ENCODE measurements around the gene KCNQ1. TPM values are rescaled to one million over a fixed set of nuclear protein-coding genes. Genes with fewer than 3 reads are reported as not detected.
A peak's percentile ranks its signal among the peaks of the same experiment; 100 is the strongest.

Gene KCNQ1
- total and polyA plus RNA-seq, 9 of the 15 experiments (the other 6 are each of a cell fraction or from before 2014, with no cell fraction given) = 0.44 TPM; not detected in 8

- TF ChIP-seq HBP1 (CRISPR knock-in tag; IDR thresholded peaks at IDR 0.05) (no peak), TEAD2 (tag; IDR thresholded peaks at IDR 0.05) (no peak), HOXB6 (CRISPR knock-in tag; IDR thresholded peaks at IDR 0.05; ENCODE audit: borderline replicate concordance) (no peak), SMARCB1 (IDR thresholded peaks at IDR 0.05; ENCODE audit: insufficient read length, low read depth) (no peak), ESRRB (CRISPR knock-in tag; IDR thresholded peaks at IDR 0.05; ENCODE audit: borderline replicate concordance) (no peak), ZBTB33 (CRISPR knock-in tag; IDR thresholded peaks at IDR 0.05) (peak; percentile 92), SMC3 (conservative IDR thresholded peaks at IDR 0.05; ENCODE audit: insufficient read depth, low read depth, low read length) (no peak; the same call in 1 of the 2 replicates), ZNF830 (CRISPR knock-in tag; IDR thresholded peaks at IDR 0.05) (peak; percentile 59; the same call in 1 of the 2 replicates), ZNF695 (CRISPR knock-in tag; IDR thresholded peaks at IDR 0.05) (no peak), SFPQ (IDR thresholded peaks at IDR 0.05; ENCODE audit: low read depth, low read length) (no peak), HOMEZ (CRISPR knock-in tag; IDR thresholded peaks at IDR 0.05) (no peak), POLR2AphosphoS5 (IDR thresholded peaks at IDR 0.05; ENCODE audit: control insufficient read depth, insufficient read depth, low read depth, low read length) (no peak), TFE3 (CRISPR knock-in tag; IDR thresholded peaks at IDR 0.05) (no peak), ZZZ3 (IDR thresholded peaks at IDR 0.05) (no peak), IRF9 (tag; IDR thresholded peaks at IDR 0.05) (no peak), KLF10 (CRISPR knock-in tag; IDR thresholded peaks at IDR 0.05) (no peak), ERF (CRISPR knock-in tag; IDR thresholded peaks at IDR 0.05) (no peak), ZNF217 (CRISPR knock-in tag; IDR thresholded peaks at IDR 0.05) (no peak)
These were observed 440.3 kb downstream of the KCNQ1 start (continued) for GRCh38 chr11:2885017-2885677.
